Limb (tissue), 2 donors: ENCODE measurements around the gene FAM83F.
"Not testable (repeated sequence)": the region's sequence is repeated elsewhere in the genome, so short reads cannot be mapped to it uniquely, and the experiment has no call there.

Source experiments
- DNase-seq, 2 donors: peaks; one replicate each; pipeline ENCODE4 v3.0.0-alpha.2; 2016; ENCODE audit errors: extremely low spot score in 2 of 2

Gene FAM83F

GRCh38 chr22:39994566-39995392 is at the start of gene FAM83F:
Gene FAM83F (plus strand): TSS chr22:39994954. CDS start chr22:39995043, 89 bp downstream.
- DNase-seq = peak in 1 of 2 donors; percentile 52

- no peak for DNase-seq
Measured at GRCh38 chr22:39946126-39946502, 48.6 kb upstream of the FAM83F start.

- DNase-seq = no peak
Measured at GRCh38 chr22:39946503-39947219, 48.1 kb upstream of the FAM83F start.

- no peak for DNase-seq
Measured at GRCh38 chr22:39947220-39948216, 47.2 kb upstream of the FAM83F start.

GRCh38 chr22:39949964-39950737 is 44.6 kb upstream of the FAM83F start:
- DNase-seq = no peak

- not testable (repeated sequence) for DNase-seq
Measured at GRCh38 chr22:39951603-39952293, 43.0 kb upstream of the FAM83F start.

- no peak for DNase-seq
Measured at GRCh38 chr22:39952347-39952746, 42.4 kb upstream of the FAM83F start.

GRCh38 chr22:39953101-39953500 is 41.7 kb upstream of the FAM83F start:
- DNase-seq = no peak

- DNase-seq = peak in 1 of 2 donors; percentile 62
Measured at GRCh38 chr22:39954584-39955055, 40.1 kb upstream of the FAM83F start.

- no peak for DNase-seq
Measured at GRCh38 chr22:39955675-39956074, 39.1 kb upstream of the FAM83F start.

- no peak for DNase-seq
Measured at GRCh38 chr22:39956932-39957664, 37.7 kb upstream of the FAM83F start.

GRCh38 chr22:39958009-39958711 is 36.6 kb upstream of the FAM83F start:
- DNase-seq = no peak

GRCh38 chr22:39958949-39959639 is 35.7 kb upstream of the FAM83F start:
- no peak for DNase-seq

GRCh38 chr22:39959640-39960447 is 34.9 kb upstream of the FAM83F start, which contains the start of gene TMA7B:
Gene TMA7B (plus strand): TSS chr22:39960397. CDS start chr22:39964375, 3,978 bp downstream.
- peak in 1 of 2 donors; percentile 46 for DNase-seq

GRCh38 chr22:39960791-39961746 is 33.7 kb upstream of the FAM83F start:
- DNase-seq = peak in 1 of 2 donors; percentile 6

- DNase-seq = no peak
Measured at GRCh38 chr22:39962071-39962470, 32.7 kb upstream of the FAM83F start.
